ENCODE data around the gene KSR2.

DNA sequence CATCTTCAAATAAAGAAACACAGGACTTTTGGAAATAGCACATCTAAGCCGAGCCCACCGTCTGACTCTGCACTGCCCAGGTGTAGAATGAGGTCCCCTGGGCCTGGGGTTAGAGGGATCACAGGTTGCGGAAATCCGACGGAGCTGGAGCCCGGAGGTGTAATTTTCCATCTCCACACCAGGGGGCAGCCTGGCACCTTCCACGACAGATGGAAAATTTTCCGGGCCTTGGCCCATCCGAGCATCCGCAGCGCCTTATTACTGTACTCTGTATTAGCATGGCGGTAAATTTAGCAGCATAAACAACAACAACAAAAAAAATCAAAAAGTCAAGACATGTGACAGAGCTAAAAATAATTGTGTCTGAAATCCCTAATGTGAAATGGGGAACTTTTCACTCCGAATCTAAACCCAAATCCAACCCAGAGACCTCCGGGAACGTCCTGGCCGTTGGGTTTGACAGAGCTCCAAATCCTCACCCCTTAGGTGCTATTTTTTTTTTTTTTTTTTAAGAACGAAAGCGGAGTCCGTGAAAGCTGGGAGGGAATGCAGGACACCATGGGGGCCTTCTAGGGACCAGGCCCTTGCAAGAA is 93.9 kb downstream of the KSR2 start:
- no peak for TF ChIP-seq POLR2A (IDR thresholded peaks at IDR 0.05)
- TF ChIP-seq, protein P1, sequence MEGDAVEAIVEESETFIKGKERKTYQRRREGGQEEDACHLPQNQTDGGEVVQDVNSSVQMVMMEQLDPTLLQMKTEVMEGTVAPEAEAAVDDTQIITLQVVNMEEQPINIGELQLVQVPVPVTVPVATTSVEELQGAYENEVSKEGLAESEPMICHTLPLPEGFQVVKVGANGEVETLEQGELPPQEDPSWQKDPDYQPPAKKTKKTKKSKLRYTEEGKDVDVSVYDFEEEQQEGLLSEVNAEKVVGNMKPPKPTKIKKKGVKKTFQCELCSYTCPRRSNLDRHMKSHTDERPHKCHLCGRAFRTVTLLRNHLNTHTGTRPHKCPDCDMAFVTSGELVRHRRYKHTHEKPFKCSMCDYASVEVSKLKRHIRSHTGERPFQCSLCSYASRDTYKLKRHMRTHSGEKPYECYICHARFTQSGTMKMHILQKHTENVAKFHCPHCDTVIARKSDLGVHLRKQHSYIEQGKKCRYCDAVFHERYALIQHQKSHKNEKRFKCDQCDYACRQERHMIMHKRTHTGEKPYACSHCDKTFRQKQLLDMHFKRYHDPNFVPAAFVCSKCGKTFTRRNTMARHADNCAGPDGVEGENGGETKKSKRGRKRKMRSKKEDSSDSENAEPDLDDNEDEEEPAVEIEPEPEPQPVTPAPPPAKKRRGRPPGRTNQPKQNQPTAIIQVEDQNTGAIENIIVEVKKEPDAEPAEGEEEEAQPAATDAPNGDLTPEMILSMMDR (IDR thresholded peaks at IDR 0.05): peak; percentile 79 to 91 (median 86)
- no peak for TF ChIP-seq EP300 (IDR thresholded peaks at IDR 0.05)
